H1 (cell line): Measurements from ENCODE around the gene ELAVL2.

Source experiments
- BRCA1 ChIP-seq: IDR thresholded peaks from 2 replicates; pipeline ENCODE4 v1.6.1; 2012; ENCODE audit warnings: low read depth, low read length, improper control_type of control experiment
- CBX5 ChIP-seq: fragments of 300-800, 300-1000 bp; sonication (generic); IDR thresholded peaks from 2 replicates; pipeline ENCODE4 v1.7.1; 2016; ENCODE audit warnings: antibody characterized with exemption, low read length, low read depth
- CTCF ChIP-seq, 3 experiments: IDR thresholded peaks; 1 replicate in 2 of 3; 2 replicates in 1 of 3; pipeline versions ENCODE4 v1.5.1 to v1.6.1; 2011; ENCODE audit warnings: low read length in 3 of 3, mild to moderate bottlenecking in 3 of 3, inconsistent platforms in 2 of 3, low read depth in 1 of 3, moderate library complexity in 1 of 3; ENCODE audit not compliant: insufficient read depth in 1 of 3; ENCODE audit errors: control extremely low read depth in 1 of 3
- EP300 ChIP-seq, 2 experiments: IDR thresholded peaks; 1 replicate in 1 of 2; 2 replicates in 1 of 2; pipeline ENCODE4 v1.6.1; 2011 to 2012; ENCODE audit warnings: low read depth in 2 of 2, low read length in 2 of 2, mild to moderate bottlenecking in 2 of 2, borderline replicate concordance in 1 of 2, inconsistent platforms in 1 of 2, moderate library complexity in 1 of 2
- EZH2 ChIP-seq: fragments of 200-600 bp; sonication (generic); IDR thresholded peaks from 2 replicates; pipeline ENCODE4 v1.7.1; 2012; ENCODE audit warnings: low read depth, mild to moderate bottlenecking, moderate library complexity, low read length, inconsistent platforms; ENCODE audit not compliant: severe bottlenecking
- FOSL1 ChIP-seq: IDR thresholded peaks from 2 replicates; pipeline ENCODE4 v1.6.1; 2011; ENCODE audit warnings: mild to moderate bottlenecking, low read depth, low read length, moderate library complexity; ENCODE audit not compliant: insufficient read depth
- MAX ChIP-seq: IDR thresholded peaks from 2 replicates; pipeline ENCODE4 v1.6.1; 2012; ENCODE audit warnings: inconsistent platforms
- PHF8 ChIP-seq: fragments of 200-600 bp; sonication (generic); conservative IDR thresholded peaks from 2 replicates; pipeline ENCODE4 v1.7.1; 2012; ENCODE audit warnings: low read depth, mild to moderate bottlenecking, inconsistent platforms, low read length, moderate library complexity
- POLR2AphosphoS5 ChIP-seq: IDR thresholded peaks from 2 replicates; pipeline ENCODE4 v1.6.1; 2011; ENCODE audit warnings: low read depth, low read length
- TBP ChIP-seq: IDR thresholded peaks from 2 replicates; pipeline ENCODE4 v1.6.1; 2011; ENCODE audit warnings: low read depth, low read length, improper control_type of control experiment
- USF2 ChIP-seq: IDR thresholded peaks from 2 replicates; pipeline ENCODE4 v1.6.1; 2011; ENCODE audit warnings: low read length, improper control_type of control experiment
- TF ChIP-seq, protein P1 (sequence below): IDR thresholded peaks from 2 replicates; pipeline ENCODE4 v1.6.1; 2012; ENCODE audit warnings: low read length, inconsistent platforms

DNA sequence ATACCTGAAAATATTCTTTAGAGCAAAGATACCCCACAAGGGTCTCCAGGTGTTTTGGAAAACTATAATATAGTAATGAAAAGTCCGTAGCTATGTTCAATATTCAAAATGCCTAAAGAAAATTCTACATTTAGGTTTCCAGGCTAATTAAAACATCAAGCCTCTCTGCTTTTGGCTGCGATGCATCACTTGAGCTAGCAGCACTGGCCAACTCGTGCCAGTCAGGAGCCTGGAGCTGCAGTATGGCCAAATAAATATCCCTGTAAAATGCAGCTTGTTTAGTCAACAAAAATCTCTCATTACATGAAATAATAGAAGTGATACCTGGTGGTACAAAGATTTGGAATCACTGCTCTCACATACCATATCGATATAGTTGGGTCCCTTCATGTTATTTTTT, 181.1 kb downstream of the ELAVL2 start:
- TF ChIP-seq MAX (no peak), POLR2AphosphoS5 (no peak), BRCA1 (no peak), CTCF (IDR thresholded peaks at IDR 0.05; ENCODE audit: control extremely low read depth in 1 of 3, insufficient read depth in 1 of 3, low read depth in 1 of 3, low read length in 3 of 3) (no peak), PHF8 (no peak), TBP (no peak), FOSL1 (no peak), CBX5 (no peak), EZH2 (no peak), EP300 (IDR thresholded peaks at IDR 0.05; ENCODE audit: borderline replicate concordance in 1 of 2, low read depth in 2 of 2, low read length in 2 of 2) (no peak), USF2 (no peak)
- TF ChIP-seq, protein P1, sequence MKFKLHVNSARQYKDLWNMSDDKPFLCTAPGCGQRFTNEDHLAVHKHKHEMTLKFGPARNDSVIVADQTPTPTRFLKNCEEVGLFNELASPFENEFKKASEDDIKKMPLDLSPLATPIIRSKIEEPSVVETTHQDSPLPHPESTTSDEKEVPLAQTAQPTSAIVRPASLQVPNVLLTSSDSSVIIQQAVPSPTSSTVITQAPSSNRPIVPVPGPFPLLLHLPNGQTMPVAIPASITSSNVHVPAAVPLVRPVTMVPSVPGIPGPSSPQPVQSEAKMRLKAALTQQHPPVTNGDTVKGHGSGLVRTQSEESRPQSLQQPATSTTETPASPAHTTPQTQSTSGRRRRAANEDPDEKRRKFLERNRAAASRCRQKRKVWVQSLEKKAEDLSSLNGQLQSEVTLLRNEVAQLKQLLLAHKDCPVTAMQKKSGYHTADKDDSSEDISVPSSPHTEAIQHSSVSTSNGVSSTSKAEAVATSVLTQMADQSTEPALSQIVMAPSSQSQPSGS: no peak
